H9 (cell line): ENCODE results near the gene EPS15. TPM values are rescaled to one million over a fixed set of nuclear protein-coding genes. Genes with fewer than 3 reads are reported as not detected.

Experiments used
- DNase-seq: peaks from one replicate; pipeline ENCODE4 v3.0.0-alpha.2; 2017
- H2AFZ ChIP-seq: one replicate; pipeline ENCODE4 v1.6.1; 2013; ENCODE audit warnings: mild to moderate bottlenecking, low read length, control low read depth, moderate library complexity
- H2AK5ac ChIP-seq: 2 replicates; pipeline ENCODE4 v1.6.1; 2013; ENCODE audit warnings: low read length, control low read depth, mixed read lengths; ENCODE audit not compliant: insufficient read length
- H2BK120ac ChIP-seq: one replicate; pipeline ENCODE4 v1.6.1; 2013; ENCODE audit warnings: low read depth, mild to moderate bottlenecking, low read length, control low read depth, inconsistent platforms; ENCODE audit not compliant: poor library complexity, severe bottlenecking
- H2BK12ac ChIP-seq: 2 replicates; pipeline ENCODE4 v1.6.1; 2013; ENCODE audit warnings: low read length, control low read depth, mixed read lengths, low read depth; ENCODE audit not compliant: insufficient read length
- H2BK15ac ChIP-seq: 2 replicates; pipeline ENCODE4 v1.6.1; 2013; ENCODE audit warnings: low read depth, low read length, control low read depth
- H2BK20ac ChIP-seq: one replicate; pipeline ENCODE4 v1.6.1; 2013; ENCODE audit warnings: low read depth, mild to moderate bottlenecking, low read length, control low read depth, inconsistent platforms; ENCODE audit not compliant: poor library complexity, severe bottlenecking
- H2BK5ac ChIP-seq: 2 replicates; pipeline ENCODE4 v1.6.1; 2013; ENCODE audit warnings: low read length, control low read depth, mixed read lengths; ENCODE audit not compliant: insufficient read length
- H3K14ac ChIP-seq: 2 replicates; pipeline ENCODE4 v1.6.1; 2013; ENCODE audit warnings: low read length, control low read depth; ENCODE audit not compliant: insufficient read depth
- H3K18ac ChIP-seq: 2 replicates; pipeline ENCODE4 v1.6.1; 2013; ENCODE audit warnings: low read depth, mild to moderate bottlenecking, mixed read lengths, low read length, control low read depth; ENCODE audit not compliant: insufficient read length
- H3K23ac ChIP-seq: 2 replicates; pipeline ENCODE4 v1.6.1; 2013; ENCODE audit warnings: low read length, control low read depth, mixed read lengths, low read depth; ENCODE audit not compliant: insufficient read length
- H3K23me2 ChIP-seq: 2 replicates; pipeline ENCODE4 v1.6.1; 2013; ENCODE audit warnings: low read depth, mild to moderate bottlenecking, mixed read lengths, low read length, control low read depth; ENCODE audit not compliant: insufficient read length, poor library complexity, severe bottlenecking
- H3K27ac ChIP-seq: 2 replicates; pipeline ENCODE4 v1.5.1; 2013; ENCODE audit warnings: low read length, control low read depth, mixed read lengths, low read depth; ENCODE audit not compliant: insufficient read length
- H3K27me3 ChIP-seq: 2 replicates; pipeline ENCODE4 v1.6.1; 2013; ENCODE audit warnings: low read length, control low read depth, inconsistent platforms; ENCODE audit not compliant: insufficient read depth
- H3K4ac ChIP-seq: 2 replicates; pipeline ENCODE4 v1.6.1; 2013; ENCODE audit warnings: low read depth, mild to moderate bottlenecking, control low read depth, inconsistent platforms, low read length, moderate library complexity
- H3K4me1 ChIP-seq: 2 replicates; pipeline ENCODE4 v1.6.1; 2013; ENCODE audit warnings: low read length, control low read depth, inconsistent platforms; ENCODE audit not compliant: insufficient read depth
- H3K4me2 ChIP-seq: 2 replicates; pipeline ENCODE4 v1.6.1; 2013; ENCODE audit warnings: low read length, control low read depth, mixed read lengths; ENCODE audit not compliant: insufficient read length, insufficient read depth
- H3K56ac ChIP-seq: 2 replicates; pipeline ENCODE4 v1.6.1; 2013; ENCODE audit warnings: low read depth, mild to moderate bottlenecking, mixed read lengths, low read length, control low read depth; ENCODE audit not compliant: insufficient read length
- H3K79me1 ChIP-seq: 2 replicates; pipeline ENCODE4 v1.6.1; 2013; ENCODE audit warnings: low read depth, mild to moderate bottlenecking, moderate library complexity, low read length, control low read depth, inconsistent platforms; ENCODE audit not compliant: insufficient read depth, poor library complexity, severe bottlenecking
- H3K79me2 ChIP-seq: 2 replicates; pipeline ENCODE4 v1.6.1; 2013; ENCODE audit warnings: low read length, control low read depth, inconsistent platforms; ENCODE audit not compliant: insufficient read depth
- H3K9ac ChIP-seq: 2 replicates; pipeline ENCODE4 v1.6.1; 2013; ENCODE audit warnings: low read length, control low read depth, mixed read lengths; ENCODE audit not compliant: insufficient read length; ENCODE audit errors: extremely low read depth
- H3K9me3 ChIP-seq: one replicate; pipeline ENCODE4 v1.6.1; 2013; ENCODE audit warnings: low read depth, low read length, inconsistent platforms; ENCODE audit not compliant: control insufficient read depth
- H3T11ph ChIP-seq: one replicate; pipeline ENCODE4 v1.6.1; 2013; ENCODE audit warnings: mild to moderate bottlenecking, low read length, control low read depth, inconsistent platforms
- H4K20me1 ChIP-seq: one replicate; pipeline ENCODE4 v1.6.1; 2013; ENCODE audit not compliant: control insufficient read depth, insufficient read length, insufficient read depth
- H4K5ac ChIP-seq: 2 replicates; pipeline ENCODE4 v1.6.1; 2013; ENCODE audit warnings: low read depth, mild to moderate bottlenecking, mixed read lengths, low read length, control low read depth; ENCODE audit not compliant: insufficient read length
- H4K8ac ChIP-seq: replicated peaks from 2 replicates; pipeline ENCODE4 v1.6.1; 2013; ENCODE audit warnings: low read length, control low read depth, mixed read lengths, low read depth; ENCODE audit not compliant: insufficient read length
- H4K91ac ChIP-seq: 2 replicates; pipeline ENCODE4 v1.6.1; 2013; ENCODE audit warnings: low read depth, mild to moderate bottlenecking, moderate library complexity, mixed read lengths, low read length, control low read depth; ENCODE audit not compliant: insufficient read length
- H3K27ac Mint-ChIP-seq, 3 experiments: 2 replicates in 2 of 3; 3 replicates in 1 of 3; pipeline ENCODE4 v1.8.0; 2020 to 2021; ENCODE audit warnings: mixed read lengths in 3 of 3, mild to moderate bottlenecking in 1 of 3, moderate library complexity in 1 of 3
- H3K27me3 Mint-ChIP-seq: 2 replicates; pipeline ENCODE4 v1.8.0; 2021; ENCODE audit warnings: low read depth, mild to moderate bottlenecking, moderate library complexity, mixed read lengths
- H3K36me3 Mint-ChIP-seq, 3 experiments: 2 replicates in 2 of 3; 3 replicates in 1 of 3; pipeline ENCODE4 v1.8.0; 2020 to 2021; ENCODE audit warnings: low read depth in 3 of 3, mixed read lengths in 3 of 3; ENCODE audit not compliant: insufficient read depth in 1 of 3
- H3K4me1 Mint-ChIP-seq, 2 experiments: 2 replicates each; pipeline ENCODE4 v1.8.0; 2020; ENCODE audit warnings: mixed read lengths in 2 of 2
- H3K4me3 Mint-ChIP-seq, 2 experiments: 2 replicates in 1 of 2; 3 replicates in 1 of 2; pipeline ENCODE4 v1.8.0; 2020 to 2021; ENCODE audit warnings: mild to moderate bottlenecking in 2 of 2, mixed read lengths in 2 of 2, moderate library complexity in 1 of 2
- H3K9me3 Mint-ChIP-seq, 2 experiments: 2 replicates in 1 of 2; 3 replicates in 1 of 2; pipeline ENCODE4 v1.8.0; 2020; ENCODE audit warnings: mild to moderate bottlenecking in 2 of 2, mixed read lengths in 2 of 2, moderate library complexity in 1 of 2
- CTCF ChIP-seq: fragments of 200-600 bp; sonication (generic); conservative IDR thresholded peaks from 3 replicates; pipeline ENCODE4 v1.8.0; 2021; ENCODE audit warnings: antibody characterized with exemption, mild to moderate bottlenecking
- WGBS: extraction: QIAGEN DNeasy Blood & Tissue Kit; methylation state at CpG from one replicate; pipeline ENCODE4 v1.1.7; 2013; ENCODE audit warnings: missing lambda C conversion rate, low lambda C conversion rate, mixed read lengths; ENCODE audit not compliant: insufficient read length; ENCODE audit errors: extremely low coverage; 5-methylcytosine and 5-hydroxymethylcytosine counted together
- total RNA-seq: library from RNA; stranded (reverse); gene quantifications from 2 replicates; pipeline ENCODE4 v1.2.1, GENCODE V29; 2021

The EPS15 gene
- total RNA-seq, 1 experiment from 2014 or later, result 44.1 TPM

GRCh38 chr1:51444534-51445192 is 74.4 kb downstream of the EPS15 start:
- WGBS, result no CpG with 5 or more reads among the region's 3 CpGs
- H3K27ac Mint-ChIP-seq, result no peak overlapping the region; a peak in 1 of 7 replicates

More at GRCh38 chr1:51444534-51445192, 74.4 kb downstream of the EPS15 start:
- Histone ChIP-seq H3K27ac (no peak overlapping the region), H2BK20ac (no peak overlapping the region), H4K91ac (no peak overlapping the region), H4K20me1 (no peaks in the 10 kb centered on the region), H2AK5ac (no peak overlapping the region), H3K23ac (no peak overlapping the region), H2BK120ac (no peak overlapping the region), H2BK15ac (no peak overlapping the region), H3K56ac (no peak overlapping the region), H3K4ac (no peak overlapping the region), H4K5ac (no peak overlapping the region), H3K23me2 (no peaks in the 10 kb centered on the region), H2AFZ (no peak overlapping the region), H3K79me1 (no peaks in the 10 kb centered on the region), H4K8ac (no peak overlapping the region), H3K79me2 (no peaks in the 10 kb centered on the region), H3K4me1 (no peaks in the 10 kb centered on the region), H3K18ac (no peak overlapping the region), H3K9ac (no peak overlapping the region), H3K14ac (no peak overlapping the region), H3K27me3 (no peaks in the 10 kb centered on the region), H3K4me2 (no peak overlapping the region), H2BK5ac (no peak overlapping the region), H3T11ph (no peak overlapping the region), H2BK12ac (no peak overlapping the region), H3K9me3 (no peaks in the 10 kb centered on the region)
- no peak for TF ChIP-seq CTCF
- Mint-ChIP-seq H3K4me1 (no peaks in the 10 kb centered on the region), H3K4me3 (no peak overlapping the region), H3K27me3 (no peaks in the 10 kb centered on the region), H3K9me3 (no peaks in the 10 kb centered on the region), H3K36me3 (peaks cover 0 to 20% (median 4%) of the 10 kb centered on the region in 3 experiments; a peak in 4 of 7 replicates)
- no peak for DNase-seq
